HepG2 (cell line): ENCODE results near the gene GRK6. TPM values are rescaled to one million over a fixed set of nuclear protein-coding genes. Genes with fewer than 3 reads are reported as not detected.

Experiments used
- AKAP8 ChIP-seq: sonication (generic); formaldehyde crosslinking; IDR thresholded peaks from 2 replicates; pipeline ENCODE4 v1.5.1; 2020; ENCODE audit warnings: mild to moderate bottlenecking, missing genetic modification reagents
- CCDC6 ChIP-seq: sonication (generic); formaldehyde crosslinking; IDR thresholded peaks from 2 replicates; pipeline ENCODE4 v1.8.1; 2022; ENCODE audit warnings: mild to moderate bottlenecking, missing genetic modification reagents, moderate library complexity
- HOXA7 ChIP-seq: sonication (generic); formaldehyde crosslinking; IDR thresholded peaks from 2 replicates; pipeline ENCODE4 v1.8.1; 2022; ENCODE audit warnings: mild to moderate bottlenecking, missing genetic modification reagents, moderate library complexity
- NR2C2 ChIP-seq: sonication (generic); formaldehyde crosslinking; IDR thresholded peaks from 2 replicates; pipeline ENCODE4 v1.4.0; 2020; ENCODE audit warnings: missing genetic modification reagents, mild to moderate bottlenecking, moderate library complexity, borderline replicate concordance
- RXRB ChIP-seq: IDR thresholded peaks from 2 replicates; pipeline ENCODE4 v1.6.1; 2016; ENCODE audit warnings: borderline replicate concordance, missing genetic modification reagents, missing compliant biosample characterization
- THRA ChIP-seq: sonication (generic); formaldehyde crosslinking; IDR thresholded peaks from 2 replicates; pipeline ENCODE4 v1.4.0; 2020; ENCODE audit warnings: missing genetic modification reagents, borderline replicate concordance
- YY1 ChIP-seq: IDR thresholded peaks from 2 replicates; pipeline ENCODE4 v1.6.1; 2011; ENCODE audit warnings: low read length, low read depth, moderate library complexity, mild to moderate bottlenecking; ENCODE audit not compliant: insufficient read depth, insufficient replicate concordance
- ZBTB25 ChIP-seq: IDR thresholded peaks from 2 replicates; pipeline ENCODE4 v1.6.1; 2018; ENCODE audit warnings: missing genetic modification reagents
- ZNF230 ChIP-seq: sonication (generic); formaldehyde crosslinking; IDR thresholded peaks from 2 replicates; pipeline ENCODE4 v1.4.0; 2020; ENCODE audit warnings: mild to moderate bottlenecking, missing genetic modification reagents
- ZNF33A ChIP-seq: sonication (generic); formaldehyde crosslinking; IDR thresholded peaks from 2 replicates; pipeline ENCODE4 v1.5.1; 2020; ENCODE audit warnings: missing genetic modification reagents, mild to moderate bottlenecking, moderate library complexity, borderline replicate concordance
- ZNF607 ChIP-seq: sonication (generic); formaldehyde crosslinking; IDR thresholded peaks from 2 replicates; pipeline ENCODE4 v1.5.1; 2020; ENCODE audit warnings: missing genetic modification reagents, mild to moderate bottlenecking, borderline replicate concordance
- ZNF615 ChIP-seq: sonication (generic); formaldehyde crosslinking; IDR thresholded peaks from 2 replicates; pipeline ENCODE4 v1.5.0; 2020; ENCODE audit warnings: mild to moderate bottlenecking, missing genetic modification reagents, borderline replicate concordance
- ZNF691 ChIP-seq: sonication (generic); formaldehyde crosslinking; IDR thresholded peaks from 2 replicates; pipeline ENCODE4 v1.4.0; 2020; ENCODE audit warnings: missing genetic modification reagents, low read depth, mild to moderate bottlenecking, borderline replicate concordance
- ZNF704 ChIP-seq: sonication (generic); formaldehyde crosslinking; IDR thresholded peaks from 2 replicates; pipeline ENCODE4 v1.8.1; 2023; ENCODE audit warnings: mild to moderate bottlenecking, inconsistent platforms, moderate library complexity, missing genetic modification reagents, borderline replicate concordance
- ZNF746 ChIP-seq: sonication (generic); formaldehyde crosslinking; IDR thresholded peaks from 2 replicates; pipeline ENCODE4 v1.8.0; 2022; ENCODE audit warnings: mild to moderate bottlenecking, missing genetic modification reagents
- polyA plus RNA-seq, 8 experiments: library from polyadenylated mRNA; depleted of rRNA in 3 of 8; stranded (reverse) in 7 of 8; unstranded in 1 of 8; fragments of >200 nt; fragmentation: Illumina TruSeq in 4 of 8; extraction: Trizol in 4 of 8; gene quantifications; 2 replicates each; pipeline versions ENCODE4 v1.2.1 to v1.2.3, GENCODE V29; 2011 to 2016; ENCODE audit warnings: low read depth in 4 of 8, missing spikeins in 1 of 8, mixed read lengths in 1 of 8; ENCODE audit not compliant: insufficient read depth in 1 of 8
- total RNA-seq, 5 experiments: library from RNA; depleted of rRNA; stranded (reverse); fragments of >200 nt; fragmentation: Illumina TruSeq; extraction: Trizol; gene quantifications; 2 replicates each; pipeline ENCODE4 v1.2.3, GENCODE V29; 2016; ENCODE audit warnings: low read depth in 1 of 5
- TF ChIP-seq, protein P1 (sequence below): sonication (generic); formaldehyde crosslinking; conservative IDR thresholded peaks from 2 replicates; pipeline ENCODE4 v1.4.0; 2020; ENCODE audit warnings: missing genetic modification reagents
- TF ChIP-seq, protein P2 (sequence below): sonication (generic); formaldehyde crosslinking; IDR thresholded peaks from 2 replicates; pipeline ENCODE4 v1.4.0; 2020; ENCODE audit warnings: missing genetic modification reagents; ENCODE audit errors: not compliant biosample characterization
- TF ChIP-seq, protein P3 (sequence below): sonication (generic); formaldehyde crosslinking; IDR thresholded peaks from 2 replicates; pipeline ENCODE4 v1.4.0; 2020; ENCODE audit warnings: low read depth, mild to moderate bottlenecking, missing genetic modification reagents

Gene GRK6
- total and polyA plus RNA-seq, 2 of the 13 experiments (the other 11 are each of a cell fraction or from before 2014, with no cell fraction given): 13.2 to 19.9 TPM

DNA sequence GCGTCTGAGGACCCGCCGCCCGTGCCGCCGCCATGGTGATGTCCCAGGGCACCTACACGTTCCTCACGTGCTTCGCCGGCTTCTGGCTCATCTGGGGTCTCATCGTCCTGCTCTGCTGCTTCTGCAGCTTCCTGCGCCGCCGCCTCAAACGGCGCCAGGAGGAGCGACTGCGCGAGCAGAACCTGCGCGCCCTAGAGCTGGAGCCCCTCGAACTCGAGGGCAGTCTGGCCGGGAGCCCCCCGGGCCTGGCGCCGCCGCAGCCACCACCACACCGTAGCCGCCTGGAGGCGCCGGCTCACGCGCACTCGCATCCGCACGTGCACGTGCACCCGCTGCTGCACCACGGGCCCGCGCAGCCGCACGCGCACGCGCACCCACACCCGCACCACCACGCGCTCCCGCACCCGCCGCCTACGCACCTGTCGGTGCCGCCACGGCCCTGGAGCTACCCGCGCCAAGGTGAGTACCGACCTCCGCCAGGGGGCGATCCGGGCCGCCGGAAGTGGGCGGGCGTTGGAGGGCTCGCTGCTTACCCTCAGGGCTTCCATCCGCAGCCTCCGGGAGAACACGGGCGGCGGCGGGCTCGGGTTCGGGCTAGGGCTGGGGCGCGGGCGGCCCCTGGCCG is 28.7 kb downstream of the GRK6 start (continued):
- TF ChIP-seq THRA (peak; percentile 53; the same call in 1 of the 2 replicates), NR2C2 (CRISPR knock-in tag) (peak; percentile 48; the same call in 1 of the 2 replicates), ZNF607 (CRISPR knock-in tag) (peak; percentile 94), ZBTB25 (CRISPR knock-in tag) (peak; percentile 89; the same call in 1 of the 2 replicates), ZNF33A (CRISPR knock-in tag) (no peak), CCDC6 (CRISPR knock-in tag) (peak; percentile 91), ZNF230 (CRISPR knock-in tag) (peak; percentile 87; the same call in 1 of the 2 replicates), ZNF746 (CRISPR knock-in tag) (no peak; the same call in 1 of the 2 replicates), HOXA7 (no peak), ZNF691 (CRISPR knock-in tag) (peak; percentile 54; the same call in 1 of the 2 replicates), AKAP8 (CRISPR knock-in tag) (0 out of 2 replicates have a peak, but pooled peaks have one; percentile 85), ZNF704 (CRISPR knock-in tag) (no peak), RXRB (0 out of 2 replicates have a peak, but pooled peaks have one; percentile 37), YY1 (peak; percentile 69), ZNF615 (CRISPR knock-in tag) (no peak)
- TF ChIP-seq, protein P1, sequence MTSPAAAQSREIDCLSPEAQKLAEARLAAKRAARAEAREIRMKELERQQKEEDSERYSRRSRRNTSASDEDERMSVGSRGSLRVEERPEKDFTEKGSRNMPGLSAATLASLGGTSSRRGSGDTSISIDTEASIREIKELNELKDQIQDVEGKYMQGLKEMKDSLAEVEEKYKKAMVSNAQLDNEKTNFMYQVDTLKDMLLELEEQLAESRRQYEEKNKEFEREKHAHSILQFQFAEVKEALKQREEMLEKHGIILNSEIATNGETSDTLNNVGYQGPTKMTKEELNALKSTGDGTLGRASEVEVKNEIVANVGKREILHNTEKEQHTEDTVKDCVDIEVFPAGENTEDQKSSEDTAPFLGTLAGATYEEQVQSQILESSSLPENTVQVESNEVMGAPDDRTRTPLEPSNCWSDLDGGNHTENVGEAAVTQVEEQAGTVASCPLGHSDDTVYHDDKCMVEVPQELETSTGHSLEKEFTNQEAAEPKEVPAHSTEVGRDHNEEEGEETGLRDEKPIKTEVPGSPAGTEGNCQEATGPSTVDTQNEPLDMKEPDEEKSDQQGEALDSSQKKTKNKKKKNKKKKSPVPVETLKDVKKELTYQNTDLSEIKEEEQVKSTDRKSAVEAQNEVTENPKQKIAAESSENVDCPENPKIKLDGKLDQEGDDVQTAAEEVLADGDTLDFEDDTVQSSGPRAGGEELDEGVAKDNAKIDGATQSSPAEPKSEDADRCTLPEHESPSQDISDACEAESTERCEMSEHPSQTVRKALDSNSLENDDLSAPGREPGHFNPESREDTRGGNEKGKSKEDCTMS: no peak
- TF ChIP-seq, protein P2, sequence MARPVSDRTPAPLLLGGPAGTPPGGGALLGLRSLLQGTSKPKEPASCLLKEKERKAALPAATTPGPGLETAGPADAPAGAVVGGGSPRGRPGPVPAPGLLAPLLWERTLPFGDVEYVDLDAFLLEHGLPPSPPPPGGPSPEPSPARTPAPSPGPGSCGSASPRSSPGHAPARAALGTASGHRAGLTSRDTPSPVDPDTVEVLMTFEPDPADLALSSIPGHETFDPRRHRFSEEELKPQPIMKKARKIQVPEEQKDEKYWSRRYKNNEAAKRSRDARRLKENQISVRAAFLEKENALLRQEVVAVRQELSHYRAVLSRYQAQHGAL (CRISPR knock-in tag): peak; percentile 16
- TF ChIP-seq, protein P3, sequence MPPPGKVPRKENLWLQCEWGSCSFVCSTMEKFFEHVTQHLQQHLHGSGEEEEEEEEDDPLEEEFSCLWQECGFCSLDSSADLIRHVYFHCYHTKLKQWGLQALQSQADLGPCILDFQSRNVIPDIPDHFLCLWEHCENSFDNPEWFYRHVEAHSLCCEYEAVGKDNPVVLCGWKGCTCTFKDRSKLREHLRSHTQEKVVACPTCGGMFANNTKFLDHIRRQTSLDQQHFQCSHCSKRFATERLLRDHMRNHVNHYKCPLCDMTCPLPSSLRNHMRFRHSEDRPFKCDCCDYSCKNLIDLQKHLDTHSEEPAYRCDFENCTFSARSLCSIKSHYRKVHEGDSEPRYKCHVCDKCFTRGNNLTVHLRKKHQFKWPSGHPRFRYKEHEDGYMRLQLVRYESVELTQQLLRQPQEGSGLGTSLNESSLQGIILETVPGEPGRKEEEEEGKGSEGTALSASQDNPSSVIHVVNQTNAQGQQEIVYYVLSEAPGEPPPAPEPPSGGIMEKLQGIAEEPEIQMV (CRISPR knock-in tag): peak; percentile 63; the same call in 1 of the 2 replicates
